ENCODE measurements around the gene CDCP2.

The CDCP2 gene

DNA sequence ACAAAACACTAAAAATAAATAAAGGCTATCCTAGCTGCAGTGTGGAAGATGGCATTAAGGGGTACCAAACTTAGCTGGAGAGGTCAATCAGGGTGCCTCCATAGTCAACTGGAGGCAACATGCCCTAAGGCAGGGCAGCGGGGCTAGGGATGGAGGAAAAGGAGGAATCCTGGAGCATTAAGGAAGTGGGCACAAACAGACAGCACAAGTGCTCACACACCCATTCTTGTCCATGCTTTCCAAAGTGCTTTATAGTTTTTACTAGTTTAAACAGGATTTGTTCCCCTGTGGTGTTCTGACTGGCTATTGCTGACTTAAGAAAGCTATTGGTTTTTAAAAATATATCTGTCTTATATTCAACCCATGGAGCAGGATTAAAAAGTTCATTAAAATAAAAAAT lies 66.0 kb downstream of the CDCP2 start:
- Histone ChIP-seq H2AFZ (ENCODE audit: low read length) (no peak overlapping the region), H3K9ac (ENCODE audit: low read length) (no peak overlapping the region), H3K27ac (ENCODE audit: low read depth, low read length, poor library complexity, severe bottlenecking) (no peak overlapping the region), H3K4me3 (ENCODE audit: low read depth, low read length, poor library complexity, severe bottlenecking) (no peak overlapping the region), H3K4me2 (ENCODE audit: low read length) (no peak overlapping the region), H3K79me2 (ENCODE audit: insufficient read depth, low read length) (no peaks in the 10 kb centered on the region), H3K9me3 (ENCODE audit: low read length) (no peaks in the 10 kb centered on the region), H3F3A (ENCODE audit: insufficient read depth, low read length) (no peaks in the 10 kb centered on the region), H3K36me3 (ENCODE audit: insufficient read depth, low read length) (peaks cover 8% of the 10 kb centered on the region; the same call in 1 of the 2 replicates), H3K27me3 (ENCODE audit: insufficient read depth, low read length) (no peaks in the 10 kb centered on the region), H3K9me2 (ENCODE audit: low read depth, low read length) (no peaks in the 10 kb centered on the region), H3K4me1 (ENCODE audit: insufficient read depth, low read length, severe bottlenecking) (no peaks in the 10 kb centered on the region), H4K20me1 (ENCODE audit: insufficient read depth, low read length) (no peaks in the 10 kb centered on the region)
- TF ChIP-seq, protein P1, sequence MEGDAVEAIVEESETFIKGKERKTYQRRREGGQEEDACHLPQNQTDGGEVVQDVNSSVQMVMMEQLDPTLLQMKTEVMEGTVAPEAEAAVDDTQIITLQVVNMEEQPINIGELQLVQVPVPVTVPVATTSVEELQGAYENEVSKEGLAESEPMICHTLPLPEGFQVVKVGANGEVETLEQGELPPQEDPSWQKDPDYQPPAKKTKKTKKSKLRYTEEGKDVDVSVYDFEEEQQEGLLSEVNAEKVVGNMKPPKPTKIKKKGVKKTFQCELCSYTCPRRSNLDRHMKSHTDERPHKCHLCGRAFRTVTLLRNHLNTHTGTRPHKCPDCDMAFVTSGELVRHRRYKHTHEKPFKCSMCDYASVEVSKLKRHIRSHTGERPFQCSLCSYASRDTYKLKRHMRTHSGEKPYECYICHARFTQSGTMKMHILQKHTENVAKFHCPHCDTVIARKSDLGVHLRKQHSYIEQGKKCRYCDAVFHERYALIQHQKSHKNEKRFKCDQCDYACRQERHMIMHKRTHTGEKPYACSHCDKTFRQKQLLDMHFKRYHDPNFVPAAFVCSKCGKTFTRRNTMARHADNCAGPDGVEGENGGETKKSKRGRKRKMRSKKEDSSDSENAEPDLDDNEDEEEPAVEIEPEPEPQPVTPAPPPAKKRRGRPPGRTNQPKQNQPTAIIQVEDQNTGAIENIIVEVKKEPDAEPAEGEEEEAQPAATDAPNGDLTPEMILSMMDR (IDR thresholded peaks at IDR 0.05; ENCODE audit: low read length), result no peak
- TF ChIP-seq EZH2 (IDR thresholded peaks at IDR 0.05; ENCODE audit: borderline replicate concordance, low read length), result no peak

DNA sequence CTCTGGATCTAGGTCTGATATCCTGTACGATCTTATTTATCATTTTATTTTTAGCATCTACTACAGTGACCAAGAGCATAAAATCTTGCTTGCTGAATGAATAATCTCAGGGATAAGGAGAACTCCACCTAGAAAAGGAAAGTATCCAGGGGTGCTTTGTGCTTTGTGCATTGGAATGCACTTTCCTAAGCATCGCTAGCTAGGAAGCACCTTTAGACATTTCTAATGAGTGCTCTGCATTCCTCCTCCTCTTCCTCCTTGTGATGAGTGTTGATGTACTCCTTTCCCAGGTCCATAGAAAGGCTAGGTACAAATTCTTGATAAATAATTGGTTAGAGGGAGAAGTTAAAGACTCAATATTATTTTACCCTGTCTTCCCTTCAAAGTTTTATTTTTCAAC lies 68.0 kb downstream of the CDCP2 start:
- Histone ChIP-seq H3K9ac (ENCODE audit: low read length) (no peak overlapping the region), H3K4me1 (ENCODE audit: insufficient read depth, low read length, severe bottlenecking) (no peaks in the 10 kb centered on the region), H3K9me2 (ENCODE audit: low read depth, low read length) (no peaks in the 10 kb centered on the region), H2AFZ (ENCODE audit: low read length) (no peak overlapping the region), H3K36me3 (ENCODE audit: insufficient read depth, low read length) (peaks cover 6% of the 10 kb centered on the region; the same call in 1 of the 2 replicates), H3K4me2 (ENCODE audit: low read length) (no peak overlapping the region), H4K20me1 (ENCODE audit: insufficient read depth, low read length) (no peaks in the 10 kb centered on the region), H3K9me3 (ENCODE audit: low read length) (no peaks in the 10 kb centered on the region), H3K79me2 (ENCODE audit: insufficient read depth, low read length) (no peaks in the 10 kb centered on the region), H3K27ac (ENCODE audit: low read depth, low read length, poor library complexity, severe bottlenecking) (no peak overlapping the region), H3F3A (ENCODE audit: insufficient read depth, low read length) (no peaks in the 10 kb centered on the region), H3K4me3 (ENCODE audit: low read depth, low read length, poor library complexity, severe bottlenecking) (no peak overlapping the region), H3K27me3 (ENCODE audit: insufficient read depth, low read length) (no peaks in the 10 kb centered on the region)
- TF ChIP-seq, protein P1 (IDR thresholded peaks at IDR 0.05; ENCODE audit: low read length), result no peak
- TF ChIP-seq EZH2 (IDR thresholded peaks at IDR 0.05; ENCODE audit: borderline replicate concordance, low read length), result no peak
